Dendritic cell treated with granulocyte-macrophage colony-stimulating factor and Interleukin-4, amounts not matched to agents 40 ng/mL and 50 ng/mL, for 4 days (primary cell): ENCODE measurements around the gene HCST.
"Not testable (repeated sequence)": the region's sequence is repeated elsewhere in the genome, so short reads cannot be mapped to it uniquely, and the experiment has no call there.

Experiments
- H3K27ac Mint-ChIP-seq: one replicate; pipeline ENCODE4 v1.8.0; 2022; ENCODE audit warnings: mild to moderate bottlenecking, mixed read lengths
- H3K27me3 Mint-ChIP-seq: one replicate; pipeline ENCODE4 v1.8.0; 2022; ENCODE audit warnings: mild to moderate bottlenecking, mixed read lengths
- H3K36me3 Mint-ChIP-seq: one replicate; pipeline ENCODE4 v1.8.0; 2022; ENCODE audit warnings: low read depth, mixed read lengths
- H3K4me1 Mint-ChIP-seq: one replicate; pipeline ENCODE4 v1.8.0; 2022; ENCODE audit warnings: low read depth, mixed read lengths
- H3K4me3 Mint-ChIP-seq: one replicate; pipeline ENCODE4 v1.8.0; 2022; ENCODE audit warnings: mild to moderate bottlenecking, moderate library complexity, mixed read lengths
- H3K9me3 Mint-ChIP-seq: one replicate; pipeline ENCODE4 v1.8.0; 2022; ENCODE audit warnings: mixed read lengths
- intact Hi-C: fragments of 100-400 bp; cut with micrococcal nuclease; formaldehyde crosslinking; loops from one replicate; pipeline ENCODE4 v1.15.0; 2022

HCST gene

GRCh38 chr19:35903550-35904179 lies 1.3 kb downstream of the HCST start:
- Mint-ChIP-seq H3K36me3 (peaks cover 73% of the 10 kb centered on the region), H3K9me3 (no peaks in the 10 kb centered on the region), H3K4me3 (peak overlapping the region; percentile 98), H3K4me1 (peaks cover 64% of the 10 kb centered on the region), H3K27ac (peak overlapping the region; percentile 96), H3K27me3 (no peaks in the 10 kb centered on the region)
- intact Hi-C loops: loop anchor here (10.0 kb wide), 1 partner anchor 159 kb away; the partner anchor contains the start of genes IGFLR1, LIN37, PSENEN and U2AF1L4

GRCh38 chr19:35904311-35905068 lies 2.2 kb downstream of the HCST start:
- Mint-ChIP-seq H3K4me1 (peaks cover 69% of the 10 kb centered on the region), H3K36me3 (peaks cover 72% of the 10 kb centered on the region), H3K9me3 (no peaks in the 10 kb centered on the region), H3K27ac (peak overlapping the region; percentile 96), H3K27me3 (no peaks in the 10 kb centered on the region), H3K4me3 (peak overlapping the region; percentile 98)
- intact Hi-C loops: loop anchor here (10.0 kb wide), 1 partner anchor 160 kb away; the partner anchor contains the start of genes IGFLR1, LIN37, PSENEN and U2AF1L4

DNA sequence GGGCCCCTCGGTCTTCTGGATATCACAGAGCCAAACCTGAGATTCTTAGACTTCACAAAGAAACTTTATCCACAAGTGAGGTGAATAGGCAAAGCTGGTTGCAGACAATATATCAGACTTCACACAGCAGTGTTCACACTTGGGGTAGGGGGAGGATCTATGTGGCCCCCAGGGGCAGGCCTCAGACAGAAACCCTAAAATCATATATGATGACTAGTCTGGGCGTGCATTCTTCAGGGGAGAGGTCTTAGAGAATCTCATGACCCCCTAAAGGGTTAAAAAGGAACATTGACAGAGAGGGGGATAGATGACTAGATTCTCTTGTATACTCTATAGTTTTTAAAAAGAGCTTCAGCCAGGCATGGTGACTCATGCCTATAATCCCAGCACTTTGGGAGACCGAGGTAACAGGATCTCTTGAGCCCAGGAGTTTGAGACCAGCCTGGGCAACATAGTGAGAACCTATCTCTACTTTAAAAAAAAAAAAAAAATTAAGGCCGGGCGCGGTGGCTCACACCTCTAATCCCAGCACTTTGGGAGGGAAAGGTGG lies 2.9 kb downstream of the HCST start:
- Mint-ChIP-seq H3K27me3 (no peaks in the 10 kb centered on the region), H3K36me3 (peaks cover 66% of the 10 kb centered on the region), H3K27ac (peak overlapping the region; percentile 96), H3K4me3 (peak overlapping the region; percentile 98), H3K4me1 (peaks cover 77% of the 10 kb centered on the region), H3K9me3 (no peaks in the 10 kb centered on the region)
- intact Hi-C loops: loop anchor here (10.0 kb wide), 1 partner anchor 160 kb away; the partner anchor contains the start of genes IGFLR1, LIN37, PSENEN and U2AF1L4

GRCh38 chr19:35907377-35907745 lies 5.0 kb downstream of the HCST start:
- H3K4me3 Mint-ChIP-seq: peak overlapping the region; percentile 98
- no peaks in the 10 kb centered on the region for H3K27me3 Mint-ChIP-seq
- no peaks in the 10 kb centered on the region for H3K9me3 Mint-ChIP-seq
- peaks cover 60% of the 10 kb centered on the region for H3K36me3 Mint-ChIP-seq
- H3K27ac Mint-ChIP-seq: peak overlapping the region; percentile 96
- H3K4me1 Mint-ChIP-seq: peaks cover 80% of the 10 kb centered on the region
- intact Hi-C loops: loop anchor here (10.0 kb wide), 1 partner anchor 163 kb away; the partner anchor contains the start of genes IGFLR1, LIN37, PSENEN and U2AF1L4

DNA sequence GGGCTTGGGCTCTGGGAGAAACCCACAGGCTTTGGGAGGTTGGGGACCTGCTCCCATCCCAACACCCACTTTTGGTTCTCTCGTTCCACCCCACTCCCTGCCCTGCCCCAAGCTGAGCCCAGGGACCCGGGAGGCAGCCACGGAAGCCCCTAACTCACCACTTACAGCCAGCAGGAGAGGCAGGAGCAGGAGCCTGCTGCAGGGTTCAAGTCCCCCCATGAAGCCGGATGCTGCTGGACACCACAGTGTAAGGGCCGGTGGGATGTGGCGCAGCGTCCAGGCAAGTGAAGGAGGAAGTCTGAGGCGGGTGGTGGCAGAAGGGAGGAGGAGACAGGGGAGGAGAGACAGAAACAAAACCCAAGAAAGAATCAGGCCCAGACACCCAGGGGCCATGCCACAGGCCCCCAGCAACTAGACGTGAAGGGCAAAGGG lies 5.7 kb downstream of the HCST start, which contains the start of gene TYROBP:
TYROBP (minus strand) TSS at position 286 of the 432 bp plus-strand sequence; CDS start at position 219, 67 bp downstream.
- intact Hi-C loops: loop anchor here (2.0 to 10.0 kb wide), 2 partner anchors 23 to 163 kb away; partner anchors contain the start of genes IGFLR1, LIN37, PSENEN and U2AF1L4
- Mint-ChIP-seq H3K27me3 (no peaks in the 10 kb centered on the region), H3K4me1 (peaks cover 73% of the 10 kb centered on the region), H3K36me3 (peaks cover 59% of the 10 kb centered on the region), H3K27ac (peak within 1 kb of the TSS; percentile 96), H3K4me3 (peak within 1 kb of the TSS; percentile 98), H3K9me3 (no peaks in the 10 kb centered on the region)

DNA sequence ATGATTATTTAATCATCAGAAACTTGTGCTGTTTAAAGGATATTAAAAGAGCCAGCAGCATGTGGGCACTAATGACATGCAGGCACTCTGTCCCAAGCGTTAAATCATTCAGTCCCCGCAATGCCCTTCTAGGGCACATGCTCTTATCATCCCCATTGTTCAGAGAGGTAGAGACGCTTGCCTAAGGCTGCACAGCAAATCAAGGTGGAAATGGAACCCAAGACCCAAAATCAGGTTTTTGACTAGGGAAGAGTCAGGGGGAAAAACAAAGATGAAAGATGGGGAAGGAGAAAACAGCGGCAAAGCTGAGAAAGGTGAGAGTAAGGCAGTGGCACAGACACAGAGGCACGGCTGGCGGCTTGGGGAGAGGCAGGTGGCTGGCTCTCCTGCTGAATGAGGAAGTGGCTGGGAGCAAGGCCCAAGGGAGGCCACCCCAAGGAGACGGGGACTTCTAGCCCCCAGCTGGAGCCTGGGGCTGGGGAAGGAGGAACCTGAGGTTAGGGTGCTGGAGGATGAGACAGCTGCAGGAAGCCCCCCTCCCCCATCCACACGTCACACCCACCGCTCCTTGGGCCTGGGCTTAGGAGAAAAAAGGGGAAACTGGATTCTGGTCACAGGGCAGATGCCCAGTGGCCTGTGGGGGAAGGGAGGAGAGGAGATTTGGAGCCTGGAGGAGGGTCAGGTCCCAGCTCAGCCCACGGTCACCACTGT lies 6.8 kb downstream of the HCST start:
- H3K27me3 Mint-ChIP-seq: no peaks in the 10 kb centered on the region
- H3K36me3 Mint-ChIP-seq: peaks cover 48% of the 10 kb centered on the region
- H3K27ac Mint-ChIP-seq: peak overlapping the region; percentile 96
- intact Hi-C loops: loop anchor here (2.0 to 10.0 kb wide), 2 partner anchors 22 to 164 kb away; partner anchors contain the start of genes IGFLR1, LIN37, PSENEN and U2AF1L4
- peak overlapping the region; percentile 98 for H3K4me3 Mint-ChIP-seq
- H3K4me1 Mint-ChIP-seq: peaks cover 73% of the 10 kb centered on the region
- no peaks in the 10 kb centered on the region for H3K9me3 Mint-ChIP-seq

GRCh38 chr19:35909684-35910035 lies 7.3 kb downstream of the HCST start:
- intact Hi-C loops: loop anchor here (2.0 to 10.0 kb wide), 2 partner anchors 21 to 165 kb away; partner anchors contain the start of genes IGFLR1, LIN37, PSENEN and U2AF1L4
- Mint-ChIP-seq H3K4me3 (peak overlapping the region; percentile 98), H3K27me3 (no peaks in the 10 kb centered on the region), H3K9me3 (no peaks in the 10 kb centered on the region), H3K4me1 (peaks cover 70% of the 10 kb centered on the region), H3K27ac (peak overlapping the region; percentile 96), H3K36me3 (peaks cover 42% of the 10 kb centered on the region)

DNA sequence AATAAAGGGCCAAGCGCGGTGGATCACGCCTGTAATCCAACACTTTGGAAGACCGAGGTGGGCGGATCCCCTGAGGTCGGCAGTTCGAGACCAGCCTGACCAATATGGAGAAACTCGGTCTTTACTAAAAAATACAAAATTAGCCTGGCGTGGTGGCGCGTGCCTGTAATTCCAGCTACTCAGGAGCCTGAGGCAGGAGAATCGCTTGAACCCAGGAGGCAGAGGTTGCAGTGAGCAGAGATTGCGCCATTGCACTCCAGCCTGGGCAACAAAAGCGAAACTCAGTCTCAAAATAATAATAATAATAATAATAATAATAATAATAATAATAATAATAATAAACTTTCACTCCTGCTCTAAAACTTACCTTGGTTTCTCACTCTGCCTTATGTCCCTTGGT lies 8.0 kb downstream of the HCST start:
- H3K9me3 Mint-ChIP-seq, H3K4me3 Mint-ChIP-seq, H3K27me3 Mint-ChIP-seq, intact Hi-C loops: not testable (repeated sequence)
- peak overlapping the region; percentile 96 for H3K27ac Mint-ChIP-seq
- peaks cover 35% of the 10 kb centered on the region for H3K36me3 Mint-ChIP-seq
- H3K4me1 Mint-ChIP-seq: peaks cover 70% of the 10 kb centered on the region

DNA sequence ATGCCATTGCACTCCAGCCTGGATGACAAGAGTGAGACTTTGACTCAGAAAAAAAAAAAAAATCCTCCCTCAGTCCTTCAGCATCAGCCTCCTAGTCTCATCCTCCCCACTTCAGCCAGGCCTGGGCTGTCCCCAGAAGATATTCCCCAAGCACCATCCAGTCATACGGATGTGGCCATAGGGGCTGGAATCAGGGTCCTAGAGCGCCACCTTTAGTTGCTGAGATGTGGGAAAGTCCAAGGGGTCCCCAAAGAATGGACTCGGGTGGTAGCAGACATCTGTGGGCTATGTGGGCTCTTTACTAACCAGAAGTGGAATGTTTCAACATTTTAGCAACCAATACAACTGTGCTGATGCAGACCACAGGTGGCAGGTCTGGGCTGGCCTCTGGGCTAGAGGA lies 8.8 kb downstream of the HCST start:
- intact Hi-C loops: no loop called here
- Mint-ChIP-seq H3K27ac (peak overlapping the region; percentile 96), H3K27me3 (no peaks in the 10 kb centered on the region), H3K9me3 (no peaks in the 10 kb centered on the region), H3K4me1 (peaks cover 74% of the 10 kb centered on the region), H3K36me3 (peaks cover 28% of the 10 kb centered on the region), H3K4me3 (no peak overlapping the region)

- Mint-ChIP-seq H3K27ac (peak overlapping the region; percentile 96), H3K27me3 (no peaks in the 10 kb centered on the region), H3K4me1 (peaks cover 70% of the 10 kb centered on the region), H3K4me3 (peak overlapping the region; percentile 20), H3K9me3 (no peaks in the 10 kb centered on the region), H3K36me3 (peaks cover 22% of the 10 kb centered on the region)
- intact Hi-C loops: no loop called here
Measured at GRCh38 chr19:35911790-35912189, 9.5 kb downstream of the HCST start.

DNA sequence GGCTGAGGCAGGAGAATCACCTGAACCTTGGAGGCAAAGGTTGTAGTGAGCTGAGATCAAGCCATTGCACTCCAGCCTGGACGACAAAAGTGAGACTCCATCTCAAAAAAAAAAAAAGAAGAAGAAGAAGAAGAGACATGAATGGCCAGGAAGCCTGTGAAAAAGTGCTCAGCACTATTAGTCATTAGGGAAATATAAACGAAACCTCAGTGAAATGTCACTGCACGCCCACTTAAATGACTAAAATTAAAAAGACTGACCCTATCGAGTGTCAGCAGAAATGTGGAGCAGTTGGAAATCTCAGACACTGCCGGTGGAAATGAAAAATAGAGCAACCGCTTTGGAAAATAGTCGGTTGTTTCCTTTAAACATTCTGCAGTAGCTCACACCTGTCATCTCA lies 11.3 kb downstream of the HCST start:
- peak overlapping the region; percentile 96 for H3K27ac Mint-ChIP-seq
- H3K9me3 Mint-ChIP-seq: no peaks in the 10 kb centered on the region
- H3K4me3 Mint-ChIP-seq: peak overlapping the region; percentile 57
- peaks cover 62% of the 10 kb centered on the region for H3K4me1 Mint-ChIP-seq
- intact Hi-C loops: no loop called here
- peaks cover 5% of the 10 kb centered on the region for H3K36me3 Mint-ChIP-seq
- H3K27me3 Mint-ChIP-seq: no peaks in the 10 kb centered on the region

GRCh38 chr19:35915443-35915842 lies 13.1 kb downstream of the HCST start:
- no peaks in the 10 kb centered on the region for H3K9me3 Mint-ChIP-seq
- H3K4me1 Mint-ChIP-seq: peaks cover 51% of the 10 kb centered on the region
- intact Hi-C loops: no loop called here
- no peaks in the 10 kb centered on the region for H3K27me3 Mint-ChIP-seq
- no peak overlapping the region for H3K4me3 Mint-ChIP-seq
- no peaks in the 10 kb centered on the region for H3K36me3 Mint-ChIP-seq
- peak overlapping the region; percentile 96 for H3K27ac Mint-ChIP-seq

- Mint-ChIP-seq H3K4me1 (peaks cover 28% of the 10 kb centered on the region), H3K27ac (no peak overlapping the region), H3K4me3 (no peak overlapping the region), H3K36me3 (no peaks in the 10 kb centered on the region), H3K27me3 (no peaks in the 10 kb centered on the region), H3K9me3 (no peaks in the 10 kb centered on the region)
- intact Hi-C loops: no loop called here
Measured at GRCh38 chr19:35919306-35919705, 17.0 kb downstream of the HCST start.
